ENCODE data around the gene LINGO3.

DNA sequence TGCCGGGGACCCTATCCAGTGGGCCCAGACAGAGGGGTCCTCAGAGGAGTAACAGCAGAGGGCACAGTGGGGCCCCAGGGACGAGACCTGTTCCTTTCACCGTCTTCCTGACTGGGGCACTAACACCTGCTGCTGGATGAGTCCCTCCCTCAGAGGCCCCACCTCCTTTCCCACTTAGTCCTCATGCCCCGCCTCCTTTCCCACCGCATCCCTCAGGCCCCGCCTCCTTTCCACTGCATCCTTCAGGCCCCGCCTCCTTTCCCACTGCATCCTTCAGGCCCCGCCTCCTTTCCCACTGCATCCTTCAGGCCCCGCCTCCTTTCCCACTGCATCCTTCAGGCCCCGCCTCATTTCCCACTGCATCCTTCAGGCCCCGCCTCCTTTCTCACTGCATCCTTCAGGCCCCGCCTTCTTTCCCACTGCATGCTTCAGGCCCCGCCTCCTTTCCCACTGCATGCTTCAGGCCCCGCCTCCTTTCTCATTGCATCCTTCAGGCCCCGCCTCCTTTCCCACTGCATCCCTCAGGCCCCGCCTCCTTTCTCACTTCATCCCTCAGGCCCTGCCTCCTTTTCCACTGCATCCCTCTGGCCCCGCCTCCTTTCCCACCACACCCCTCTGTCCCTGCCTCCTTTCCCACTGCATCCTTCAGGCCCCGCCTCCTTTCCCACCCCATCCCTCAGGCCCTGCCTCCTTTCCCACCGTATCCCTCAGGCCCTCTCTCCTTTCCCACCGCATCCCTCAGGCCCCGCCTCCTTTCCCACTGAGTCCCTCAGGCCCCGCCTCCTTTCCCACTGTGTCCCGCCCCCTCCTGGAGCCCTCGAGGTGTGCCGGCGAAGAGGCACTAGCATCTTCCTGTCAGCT is 27.3 kb upstream of the LINGO3 start:
- TF ChIP-seq, protein P1, sequence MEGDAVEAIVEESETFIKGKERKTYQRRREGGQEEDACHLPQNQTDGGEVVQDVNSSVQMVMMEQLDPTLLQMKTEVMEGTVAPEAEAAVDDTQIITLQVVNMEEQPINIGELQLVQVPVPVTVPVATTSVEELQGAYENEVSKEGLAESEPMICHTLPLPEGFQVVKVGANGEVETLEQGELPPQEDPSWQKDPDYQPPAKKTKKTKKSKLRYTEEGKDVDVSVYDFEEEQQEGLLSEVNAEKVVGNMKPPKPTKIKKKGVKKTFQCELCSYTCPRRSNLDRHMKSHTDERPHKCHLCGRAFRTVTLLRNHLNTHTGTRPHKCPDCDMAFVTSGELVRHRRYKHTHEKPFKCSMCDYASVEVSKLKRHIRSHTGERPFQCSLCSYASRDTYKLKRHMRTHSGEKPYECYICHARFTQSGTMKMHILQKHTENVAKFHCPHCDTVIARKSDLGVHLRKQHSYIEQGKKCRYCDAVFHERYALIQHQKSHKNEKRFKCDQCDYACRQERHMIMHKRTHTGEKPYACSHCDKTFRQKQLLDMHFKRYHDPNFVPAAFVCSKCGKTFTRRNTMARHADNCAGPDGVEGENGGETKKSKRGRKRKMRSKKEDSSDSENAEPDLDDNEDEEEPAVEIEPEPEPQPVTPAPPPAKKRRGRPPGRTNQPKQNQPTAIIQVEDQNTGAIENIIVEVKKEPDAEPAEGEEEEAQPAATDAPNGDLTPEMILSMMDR (IDR thresholded peaks at IDR 0.05): no peak
- no peak for TF ChIP-seq POLR2A (IDR thresholded peaks at IDR 0.05)

Measured in testis (tissue), 2 donors.